Gastroesophageal sphincter (tissue), 4 donors: ENCODE data around the gene LBR. TPM values are rescaled to one million over a fixed set of nuclear protein-coding genes. Genes with fewer than 3 reads are reported as not detected.
A peak's percentile ranks its signal among the peaks of the same experiment; 100 is the strongest.

Source experiments
- ATAC-seq: fragments of 150-250 bp; one replicate; pipeline ENCODE4 v1.9.1; 2016; ENCODE audit warnings: mild to moderate bottlenecking, moderate library complexity
- H3K27ac ChIP-seq, 4 donors: fragments of 200-600 bp; sonication (generic) in 3 of 4; 1 replicate in 3 of 4; 2 replicates in 1 of 4; pipeline ENCODE4 v1.5.1; 2016 to 2019
- H3K27me3 ChIP-seq: fragments of 200-600 bp; sonication (generic); one replicate; pipeline ENCODE4 v1.5.1; 2019
- H3K36me3 ChIP-seq, 2 donors: fragments of 200-600 bp; sonication (generic); one replicate each; pipeline ENCODE4 v1.5.1; 2019; ENCODE audit warnings: control low read depth in 1 of 2
- H3K4me1 ChIP-seq, 3 donors: fragments of 200-600 bp; sonication (generic); 1 replicate in 2 of 3; 2 replicates in 1 of 3; pipeline ENCODE4 v1.5.1; 2016 to 2019; ENCODE audit warnings: control low read depth in 2 of 3
- H3K4me3 ChIP-seq, 2 donors: fragments of 200-600 bp; sonication (generic); one replicate each; pipeline ENCODE4 v1.5.1; 2019; ENCODE audit warnings: mild to moderate bottlenecking in 1 of 2, moderate library complexity in 1 of 2
- H3K9me3 ChIP-seq, 3 donors: fragments of 200-600 bp; sonication (generic); one replicate each; pipeline ENCODE4 v1.5.1; 2017 to 2019; ENCODE audit warnings: control low read depth in 2 of 3
- CTCF ChIP-seq, 4 experiments: fragments of 200-600 bp in 2 of 4; fragments of 450-650 bp in 2 of 4; sonication (generic) in 1 of 4; IDR thresholded peaks; one replicate each; pipeline ENCODE4 v1.5.1; 2017 to 2019; ENCODE audit warnings: antibody characterized with exemption in 4 of 4, mild to moderate bottlenecking in 2 of 4, moderate library complexity in 2 of 4
- EP300 ChIP-seq: sonication (generic); formaldehyde crosslinking; IDR thresholded peaks from one replicate; pipeline ENCODE4 v1.6.1; 2017; ENCODE audit warnings: antibody characterized with exemption, mild to moderate bottlenecking
- POLR2A ChIP-seq, 2 donors: fragments of 450-650 bp; IDR thresholded peaks; one replicate each; pipeline ENCODE4 v1.6.1; 2017; ENCODE audit warnings: antibody characterized with exemption in 2 of 2, mild to moderate bottlenecking in 2 of 2, moderate library complexity in 1 of 2
- POLR2AphosphoS5 ChIP-seq: sonication (generic); formaldehyde crosslinking; IDR thresholded peaks from one replicate; pipeline ENCODE4 v1.6.1; 2017; ENCODE audit warnings: antibody characterized with exemption
- WGBS, 2 donors: methylation state at CpG; one replicate each; pipeline ENCODE4 v1.1.5; 2018; ENCODE audit warnings: low coverage in 1 of 2; 5-methylcytosine and 5-hydroxymethylcytosine counted together
- total RNA-seq, 4 donors: library from RNA; depleted of rRNA; stranded (reverse); fragments of >200 nt; gene quantifications; one replicate each; pipeline ENCODE4 v1.1.0, GENCODE V29; 2016

Gene LBR
- total RNA-seq, 4 donors from 2014 or later = 78.2 to 139 (median 92.8) TPM

GRCh38 chr1:225445639-225446594 is 18.1 kb upstream of the LBR start:
- Histone ChIP-seq H3K27ac (peak overlapping the region; percentile 78 to 93 (median 88)), H3K27me3 (no peaks in the 10 kb centered on the region), H3K4me1 (peaks cover 15 to 98% (median 32%) of the 10 kb centered on the region in 3 donors), H3K36me3 (no peaks in the 10 kb centered on the region), H3K4me3 (no peak overlapping the region), H3K9me3 (no peaks in the 10 kb centered on the region)
- 48 to 49% methylated on average over 6 to 8 of the region's 9 CpGs for WGBS, 2 donors
- ATAC-seq = peak; percentile 32
- TF ChIP-seq POLR2AphosphoS5 = peak; percentile 82
- TF ChIP-seq CTCF (IDR thresholded peaks at IDR 0.05) = no peak
- peak; percentile 34 for TF ChIP-seq EP300
- no peak for TF ChIP-seq POLR2A (IDR thresholded peaks at IDR 0.05)

DNA sequence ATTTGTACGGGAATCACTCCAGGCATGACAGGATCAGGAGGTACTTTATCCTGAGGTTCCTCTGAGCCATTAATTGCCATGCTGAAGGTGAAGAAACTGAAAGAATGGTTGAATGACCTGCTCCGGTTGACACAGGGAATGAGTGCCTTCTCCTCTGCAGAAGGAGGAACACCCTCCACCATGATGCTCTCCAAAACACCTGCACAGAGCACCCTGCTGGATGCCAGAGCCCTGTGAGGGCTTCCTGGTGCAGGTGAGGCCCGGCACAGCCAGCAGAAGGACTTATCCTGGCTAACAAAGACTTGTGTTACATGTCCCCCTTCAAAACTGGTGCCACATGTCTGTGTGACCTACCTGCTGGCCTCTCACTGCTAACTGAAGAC is 14.3 kb upstream of the LBR start:
- peak overlapping the region in 3 of 4 donors; percentile 61 to 86 (median 65) for H3K27ac ChIP-seq
- H3K27me3 ChIP-seq = no peaks in the 10 kb centered on the region
- H3K36me3 ChIP-seq = no peaks in the 10 kb centered on the region
- no peak for ATAC-seq
- H3K4me3 ChIP-seq = no peak overlapping the region
- peaks cover 15 to 74% (median 18%) of the 10 kb centered on the region in 3 donors for H3K4me1 ChIP-seq
- no peaks in the 10 kb centered on the region for H3K9me3 ChIP-seq
- TF ChIP-seq POLR2A (IDR thresholded peaks at IDR 0.05) (no peak), POLR2AphosphoS5 (no peak), CTCF (IDR thresholded peaks at IDR 0.05) (no peak), EP300 (no peak)
- WGBS, 2 donors = 58 to 100% methylated on average over 1 to 2 of the region's 3 CpGs

- H3K27ac ChIP-seq = peak overlapping the region; percentile 21 to 86 (median 63)
- no peak for ATAC-seq
- H3K9me3 ChIP-seq = no peaks in the 10 kb centered on the region
- peaks cover 9 to 68% (median 12%) of the 10 kb centered on the region in 3 donors for H3K4me1 ChIP-seq
- H3K36me3 ChIP-seq = no peaks in the 10 kb centered on the region
- no peak overlapping the region for H3K4me3 ChIP-seq
- H3K27me3 ChIP-seq = no peaks in the 10 kb centered on the region
- TF ChIP-seq CTCF (IDR thresholded peaks at IDR 0.05) (no peak), POLR2A (IDR thresholded peaks at IDR 0.05) (no peak), EP300 (no peak), POLR2AphosphoS5 (no peak)
- WGBS, 2 donors = 65 to 71% methylated on average over 7 to 8 of the region's 9 CpGs
Observed at GRCh38 chr1:225441314-225442122, 13.7 kb upstream of the LBR start.

- no peak overlapping the region for H3K4me3 ChIP-seq
- H3K27me3 ChIP-seq = no peaks in the 10 kb centered on the region
- no peaks in the 10 kb centered on the region for H3K36me3 ChIP-seq
- TF ChIP-seq CTCF (IDR thresholded peaks at IDR 0.05) (no peak), POLR2AphosphoS5 (no peak), POLR2A (IDR thresholded peaks at IDR 0.05) (no peak), EP300 (no peak)
- peak overlapping the region; percentile 21 to 86 (median 63) for H3K27ac ChIP-seq
- 61 to 71% methylated on average over 3 to 4 of the region's 4 CpGs for WGBS, 2 donors
- no peak for ATAC-seq
- H3K4me1 ChIP-seq = peaks cover 3 to 59% (median 5%) of the 10 kb centered on the region in 3 donors
- no peaks in the 10 kb centered on the region for H3K9me3 ChIP-seq
Observed at GRCh38 chr1:225440380-225441221, 12.8 kb upstream of the LBR start.
